Smooth muscle cell (in vitro differentiated cells): ENCODE measurements around the gene PCBD1. TPM values are rescaled to one million over a fixed set of nuclear protein-coding genes. Genes with fewer than 3 reads are reported as not detected.

Source experiments
- DNase-seq: peaks from one replicate; lab custom pipeline; 2025; ENCODE audit not compliant: unreplicated experiment; lab: John Stamatoyannopoulos, UW
- H2AFZ ChIP-seq: fragments of 200-600 bp; sonication (generic); 2 replicates; pipeline ENCODE4 v1.6.0; 2016; ENCODE audit warnings: antibody characterized with exemption, low read depth, mild to moderate bottlenecking
- H3F3A ChIP-seq: fragments of 200-600 bp; sonication (generic); 2 replicates; pipeline ENCODE4 v1.6.0; 2017; ENCODE audit warnings: antibody characterized with exemption, low read depth
- H3K27ac ChIP-seq: fragments of 200-600 bp; sonication (generic); 2 replicates; pipeline ENCODE4 v1.5.1; 2016; ENCODE audit warnings: low read depth, mild to moderate bottlenecking
- H3K27me3 ChIP-seq: fragments of 200-600 bp; sonication (generic); 2 replicates; pipeline ENCODE4 v1.6.1; 2016; ENCODE audit warnings: low read depth, mild to moderate bottlenecking
- H3K36me3 ChIP-seq: fragments of 200-600 bp; sonication (generic); 2 replicates; pipeline ENCODE4 v1.5.1; 2016; ENCODE audit warnings: low read depth
- H3K4me1 ChIP-seq: fragments of 200-600 bp; sonication (generic); 2 replicates; pipeline ENCODE4 v1.5.1; 2016; ENCODE audit warnings: low read depth
- H3K4me2 ChIP-seq: fragments of 200-600 bp; sonication (generic); 2 replicates; pipeline ENCODE4 v1.6.0; 2016; ENCODE audit warnings: mild to moderate bottlenecking
- H3K4me3 ChIP-seq: fragments of 200-600 bp; sonication (generic); 2 replicates; pipeline ENCODE4 v1.5.1; 2016; ENCODE audit warnings: mild to moderate bottlenecking
- H3K79me2 ChIP-seq: fragments of 200-600 bp; sonication (generic); 2 replicates; pipeline ENCODE4 v1.6.0; 2016; ENCODE audit warnings: low read depth, mild to moderate bottlenecking
- H3K9ac ChIP-seq: fragments of 200-600 bp; sonication (generic); 2 replicates; pipeline ENCODE4 v1.6.0; 2016; ENCODE audit warnings: low read depth
- H3K9me3 ChIP-seq: fragments of 200-600 bp; sonication (generic); replicated peaks from 2 replicates; pipeline ENCODE4 v1.5.1; 2016; ENCODE audit warnings: low read depth
- H4K20me1 ChIP-seq: fragments of 200-600 bp; sonication (generic); 2 replicates; pipeline ENCODE4 v1.6.0; 2016; ENCODE audit warnings: low read depth
- WGBS: methylation state at CpG from one replicate; pipeline ENCODE4 v1.1.7; 2016; ENCODE audit warnings: low lambda C conversion rate; 5-methylcytosine and 5-hydroxymethylcytosine counted together
- polyA plus RNA-seq: library from polyadenylated mRNA; unstranded; fragments of >200 nt; fragmentation: Nextera tagmentation; extraction: Ambion mirVana; gene quantifications from 2 replicates; pipeline ENCODE4 v1.2.1, GENCODE V29; 2016
- total RNA-seq: library from RNA; depleted of rRNA; stranded (reverse); fragments of >200 nt; gene quantifications from 2 replicates; pipeline ENCODE4 v1.2.3, GENCODE V29; 2014
- TF ChIP-seq, protein P1 (sequence below): fragments of 200-600 bp; sonication (generic); IDR thresholded peaks from 2 replicates; pipeline ENCODE4 v1.5.1; 2017; ENCODE audit warnings: borderline replicate concordance, mild to moderate bottlenecking, antibody characterized with exemption; ENCODE audit not compliant: insufficient read depth, poor library complexity, severe bottlenecking

PCBD1 gene
- total and polyA plus RNA-seq, 2 experiments from 2014 or later: 34.7 TPM

DNA sequence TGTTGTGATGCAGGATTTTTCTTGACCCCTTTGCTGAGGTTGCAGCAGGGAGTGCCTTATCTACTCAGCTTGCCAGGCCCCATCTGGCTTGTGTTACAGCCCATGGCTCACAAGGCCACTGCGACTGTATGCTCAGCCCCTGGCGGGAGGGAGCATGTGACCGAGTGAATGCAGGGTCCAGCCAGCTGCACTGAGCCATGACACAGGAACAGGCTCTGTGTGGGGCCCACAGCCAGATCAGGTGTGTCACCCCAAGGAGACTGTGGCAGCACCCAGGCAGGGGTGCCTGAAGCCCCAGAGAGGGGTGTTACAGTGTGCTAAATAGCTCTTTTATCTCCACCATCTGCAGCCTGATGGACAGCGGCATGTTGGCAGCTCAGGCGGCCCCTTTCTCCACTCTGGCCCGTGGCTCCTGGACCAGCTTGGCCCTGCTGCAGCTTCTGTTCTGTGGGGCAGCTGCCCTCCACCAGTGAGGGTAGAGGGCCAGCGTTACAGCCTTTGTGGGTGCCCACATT is 2.6 kb upstream of the PCBD1 start:
- no peak overlapping the region for H3K4me2 ChIP-seq
- 44% methylated on average over 7 of the region's 7 CpGs for WGBS

GRCh38 chr10:70889291-70889690 is 926 bp upstream of the PCBD1 start:
- Histone ChIP-seq H3F3A (no peaks in the 10 kb centered on the region), H4K20me1 (no peaks in the 10 kb centered on the region), H3K9me3 (no peaks in the 10 kb centered on the region), H3K79me2 (no peaks in the 10 kb centered on the region), H3K4me3 (no peak overlapping the region), H3K36me3 (no peaks in the 10 kb centered on the region), H3K4me1 (peaks cover 11% of the 10 kb centered on the region), H3K9ac (no peak overlapping the region), H3K4me2 (peak overlapping the region; percentile 92), H2AFZ (no peak overlapping the region), H3K27me3 (no peaks in the 10 kb centered on the region), H3K27ac (no peak overlapping the region)
- TF ChIP-seq, protein P1, sequence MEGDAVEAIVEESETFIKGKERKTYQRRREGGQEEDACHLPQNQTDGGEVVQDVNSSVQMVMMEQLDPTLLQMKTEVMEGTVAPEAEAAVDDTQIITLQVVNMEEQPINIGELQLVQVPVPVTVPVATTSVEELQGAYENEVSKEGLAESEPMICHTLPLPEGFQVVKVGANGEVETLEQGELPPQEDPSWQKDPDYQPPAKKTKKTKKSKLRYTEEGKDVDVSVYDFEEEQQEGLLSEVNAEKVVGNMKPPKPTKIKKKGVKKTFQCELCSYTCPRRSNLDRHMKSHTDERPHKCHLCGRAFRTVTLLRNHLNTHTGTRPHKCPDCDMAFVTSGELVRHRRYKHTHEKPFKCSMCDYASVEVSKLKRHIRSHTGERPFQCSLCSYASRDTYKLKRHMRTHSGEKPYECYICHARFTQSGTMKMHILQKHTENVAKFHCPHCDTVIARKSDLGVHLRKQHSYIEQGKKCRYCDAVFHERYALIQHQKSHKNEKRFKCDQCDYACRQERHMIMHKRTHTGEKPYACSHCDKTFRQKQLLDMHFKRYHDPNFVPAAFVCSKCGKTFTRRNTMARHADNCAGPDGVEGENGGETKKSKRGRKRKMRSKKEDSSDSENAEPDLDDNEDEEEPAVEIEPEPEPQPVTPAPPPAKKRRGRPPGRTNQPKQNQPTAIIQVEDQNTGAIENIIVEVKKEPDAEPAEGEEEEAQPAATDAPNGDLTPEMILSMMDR: no peak
- DNase-seq: no peak
- 89% methylated on average over 3 of the region's 3 CpGs for WGBS

More for the DNA sequence above, 2.6 kb upstream of the PCBD1 start:
- no peak overlapping the region for H3K4me3 ChIP-seq
- TF ChIP-seq, protein P1: no peak
- H3K27ac ChIP-seq: no peak overlapping the region
- no peaks in the 10 kb centered on the region for H3F3A ChIP-seq
- H3K9ac ChIP-seq: no peak overlapping the region
- H3K4me1 ChIP-seq: peaks cover 11% of the 10 kb centered on the region
- no peaks in the 10 kb centered on the region for H3K79me2 ChIP-seq
- no peaks in the 10 kb centered on the region for H3K9me3 ChIP-seq
- DNase-seq: no peak
- no peak overlapping the region for H2AFZ ChIP-seq
- H3K27me3 ChIP-seq: no peaks in the 10 kb centered on the region
- no peaks in the 10 kb centered on the region for H3K36me3 ChIP-seq
- H4K20me1 ChIP-seq: no peaks in the 10 kb centered on the region

- Histone ChIP-seq H3K4me2 (peak overlapping the region; percentile 92), H3K36me3 (no peaks in the 10 kb centered on the region), H3K9ac (no peak overlapping the region), H3K4me3 (peak overlapping the region; percentile 80), H4K20me1 (no peaks in the 10 kb centered on the region), H3K79me2 (no peaks in the 10 kb centered on the region), H3K9me3 (no peaks in the 10 kb centered on the region), H3F3A (no peaks in the 10 kb centered on the region), H3K27me3 (no peaks in the 10 kb centered on the region), H2AFZ (no peak overlapping the region), H3K27ac (no peak overlapping the region), H3K4me1 (peaks cover 11% of the 10 kb centered on the region)
- TF ChIP-seq, protein P1: no peak
- 57% methylated on average over 12 of the region's 12 CpGs for WGBS
- DNase-seq: no peak
Observed at GRCh38 chr10:70886921-70887665, 1.3 kb downstream of the PCBD1 start.
